Globus pallidus (tissue), 1 donor: Measurements from ENCODE around the gene VIPR2.
"Not testable (repeated sequence)": the region's sequence is repeated elsewhere in the genome, so short reads cannot be mapped to it uniquely, and the experiment has no call there.

Experiments
- DNase-seq: peaks from one replicate; pipeline ENCODE4 v3.0.0-alpha.2; 2015; ENCODE audit warnings: low spot score

VIPR2 gene

GRCh38 chr7:159103382-159104187 lies 41.1 kb downstream of the VIPR2 start:
- no peak for DNase-seq

- DNase-seq: no peak
Observed at GRCh38 chr7:159102681-159103381, 41.8 kb downstream of the VIPR2 start.

- not testable (repeated sequence) for DNase-seq
Observed at GRCh38 chr7:159101661-159102091, 43.0 kb downstream of the VIPR2 start.

GRCh38 chr7:159101083-159101395 lies 43.6 kb downstream of the VIPR2 start:
- not testable (repeated sequence) for DNase-seq

- not testable (repeated sequence) for DNase-seq
Observed at GRCh38 chr7:159100281-159101082, 44.2 kb downstream of the VIPR2 start.

GRCh38 chr7:159099711-159100231 lies 44.9 kb downstream of the VIPR2 start:
- no peak for DNase-seq

GRCh38 chr7:159098811-159099655 lies 45.6 kb downstream of the VIPR2 start:
- no peak for DNase-seq

- DNase-seq: no peak
Observed at GRCh38 chr7:159098424-159098786, 46.3 kb downstream of the VIPR2 start.

- peak; percentile 11 for DNase-seq
Observed at GRCh38 chr7:159097661-159098423, 46.8 kb downstream of the VIPR2 start.

GRCh38 chr7:159096736-159097581 lies 47.7 kb downstream of the VIPR2 start:
- DNase-seq: no peak

GRCh38 chr7:159095979-159096411 lies 48.7 kb downstream of the VIPR2 start:
- DNase-seq: no peak

- DNase-seq: no peak
Observed at GRCh38 chr7:159094919-159095915, 49.5 kb downstream of the VIPR2 start.

GRCh38 chr7:159094023-159094740 lies 50.5 kb downstream of the VIPR2 start:
- no peak for DNase-seq

GRCh38 chr7:159093351-159093971 lies 51.2 kb downstream of the VIPR2 start:
- DNase-seq: no peak

- DNase-seq: no peak
Observed at GRCh38 chr7:159092701-159093121, 52.0 kb downstream of the VIPR2 start.

- DNase-seq: no peak
Observed at GRCh38 chr7:159091480-159092475, 52.9 kb downstream of the VIPR2 start.
